Endodermal cell (in vitro differentiated cells): ENCODE results near the gene DNAAF8. TPM values are rescaled to one million over a fixed set of nuclear protein-coding genes. Genes with fewer than 3 reads are reported as not detected.

Experiments
- DNase-seq: peaks from one replicate; pipeline ENCODE4 v3.0.0-alpha.2; 2017
- H3K27ac ChIP-seq: 2 replicates; pipeline ENCODE4 v1.5.1; 2013; ENCODE audit warnings: mild to moderate bottlenecking, low read depth, low read length, moderate library complexity
- H3K27me3 ChIP-seq: 2 replicates; pipeline ENCODE4 v1.6.1; 2013; ENCODE audit warnings: mild to moderate bottlenecking, low read length, moderate library complexity; ENCODE audit not compliant: insufficient read depth, control insufficient read depth, poor library complexity, severe bottlenecking
- H3K36me3 ChIP-seq: 2 replicates; pipeline ENCODE4 v1.7.0; 2013; ENCODE audit warnings: mild to moderate bottlenecking, low read length, moderate library complexity; ENCODE audit not compliant: control insufficient read depth, insufficient read depth
- H3K4me1 ChIP-seq: one replicate; pipeline ENCODE4 v1.7.0; 2013; ENCODE audit warnings: low read length; ENCODE audit not compliant: control insufficient read depth, insufficient read depth
- H3K4me3 ChIP-seq: 2 replicates; pipeline ENCODE4 v1.5.1; 2013; ENCODE audit warnings: mild to moderate bottlenecking, low read length, moderate library complexity
- H3K9ac ChIP-seq: 2 replicates; pipeline ENCODE4 v1.6.1; 2013; ENCODE audit warnings: mild to moderate bottlenecking, low read length, moderate library complexity; ENCODE audit not compliant: poor library complexity, severe bottlenecking; ENCODE audit errors: extremely low read depth
- H3K9me3 ChIP-seq: 2 replicates; pipeline ENCODE4 v1.6.1; 2013; ENCODE audit warnings: mild to moderate bottlenecking, low read length, moderate library complexity; ENCODE audit not compliant: control insufficient read depth
- H3K27ac Mint-ChIP-seq: 2 replicates; pipeline ENCODE4 v1.8.0; 2020; ENCODE audit warnings: mixed read lengths
- H3K27me3 Mint-ChIP-seq: 2 replicates; pipeline ENCODE4 v1.8.0; 2021; ENCODE audit warnings: mild to moderate bottlenecking, mixed read lengths; ENCODE audit not compliant: insufficient read depth
- H3K36me3 Mint-ChIP-seq: 2 replicates; pipeline ENCODE4 v1.8.0; 2020; ENCODE audit warnings: low read depth, mixed read lengths
- H3K4me1 Mint-ChIP-seq: 2 replicates; pipeline ENCODE4 v1.8.0; 2020; ENCODE audit warnings: mixed read lengths
- H3K4me3 Mint-ChIP-seq: 2 replicates; pipeline ENCODE4 v1.8.0; 2020; ENCODE audit warnings: mild to moderate bottlenecking, moderate library complexity, mixed read lengths
- H3K9me3 Mint-ChIP-seq: 2 replicates; pipeline ENCODE4 v1.8.0; 2020; ENCODE audit warnings: mild to moderate bottlenecking, mixed read lengths
- WGBS, 2 experiments: methylation state at CpG; one replicate each; pipeline versions ENCODE4 v1.1.5 to v1.1.7; 2013; ENCODE audit warnings: missing lambda C conversion rate in 2 of 2, mixed read lengths in 1 of 2; ENCODE audit not compliant: insufficient coverage in 1 of 2, insufficient read length in 1 of 2; 5-methylcytosine and 5-hydroxymethylcytosine counted together
- total RNA-seq, 2 donors: library from RNA; stranded (reverse); fragmentation: NEBNext Ultra II Directional in 1 of 2; extraction: Animal tissue kit (Norgen Biotek cat#: 25700) in 1 of 2; gene quantifications; 2 replicates in 1 of 2; 3 replicates in 1 of 2; pipeline ENCODE4 v1.2.1, GENCODE V29; 2021
- TF ChIP-seq, protein P1 (sequence below): fragments of 200-600 bp; sonication (generic); conservative IDR thresholded peaks from 2 replicates; pipeline ENCODE4 v1.5.0; 2021; ENCODE audit warnings: antibody characterized with exemption, mild to moderate bottlenecking

DNAAF8 gene
- total RNA-seq, 2 donors from 2014 or later = 0.35 to 0.64 TPM

DNA sequence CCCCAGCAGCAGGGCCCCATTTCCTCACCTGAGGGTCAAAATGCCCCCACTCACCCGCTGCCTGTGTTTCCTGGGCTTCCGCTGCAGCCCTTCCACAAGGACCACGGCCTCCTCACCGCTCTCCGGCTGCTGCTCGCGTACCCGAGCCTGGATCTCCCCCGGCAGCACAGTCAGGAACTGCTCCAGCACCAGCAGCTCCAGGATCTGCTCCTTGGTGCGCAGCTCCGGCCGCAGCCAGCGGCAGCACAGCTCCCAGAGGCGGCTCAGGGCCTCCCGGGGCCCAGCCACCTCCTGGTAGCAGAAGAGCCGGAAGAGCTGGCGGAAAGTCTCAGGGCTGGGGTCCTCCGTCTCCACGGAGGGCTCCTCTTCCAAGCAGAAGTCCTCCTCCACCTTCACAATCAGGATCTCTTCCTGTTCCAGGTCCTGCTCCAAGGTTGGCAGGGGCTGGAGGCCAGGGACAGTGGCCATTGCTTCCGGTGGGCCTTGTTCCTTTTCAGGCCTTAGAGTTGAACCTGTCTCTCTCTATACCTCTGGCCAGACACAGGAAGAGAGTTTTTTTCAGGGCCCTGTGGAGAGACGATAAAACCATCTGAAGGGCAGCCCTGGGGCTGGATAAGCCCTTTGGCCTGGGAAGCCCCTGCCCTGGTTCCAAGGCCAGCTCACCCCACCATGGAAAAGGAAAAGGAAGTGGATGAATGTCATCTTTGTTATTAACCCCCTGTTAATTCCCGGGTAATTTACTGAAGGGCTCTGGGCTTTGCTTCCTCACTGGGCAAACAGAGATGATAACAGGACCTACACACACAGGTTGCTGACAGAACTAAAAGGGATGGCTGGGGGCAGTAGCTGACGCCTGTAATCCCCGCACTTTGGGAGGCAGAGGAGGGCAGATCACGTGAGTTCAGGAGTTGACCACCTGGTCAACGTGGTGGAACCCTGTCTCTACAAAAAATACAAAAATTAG, 31.5 kb downstream of the DNAAF8 start:
- no peaks in the 10 kb centered on the region for H3K27me3 Mint-ChIP-seq
- Histone ChIP-seq H3K36me3 (peaks cover 30% of the 10 kb centered on the region), H3K4me3 (peak overlapping the region; percentile 94), H3K9ac (peak overlapping the region; percentile 81), H3K27ac (no peak overlapping the region), H3K9me3 (no peaks in the 10 kb centered on the region), H3K4me1 (no peaks in the 10 kb centered on the region), H3K27me3 (no peaks in the 10 kb centered on the region)
- peak overlapping the region; percentile 76 for H3K4me3 Mint-ChIP-seq
- no peak for DNase-seq
- peak overlapping the region; percentile 72 for H3K27ac Mint-ChIP-seq
- H3K36me3 Mint-ChIP-seq = peaks cover 32% of the 10 kb centered on the region
- no peaks in the 10 kb centered on the region for H3K9me3 Mint-ChIP-seq
- H3K4me1 Mint-ChIP-seq = peaks cover 18% of the 10 kb centered on the region
- TF ChIP-seq, protein P1, sequence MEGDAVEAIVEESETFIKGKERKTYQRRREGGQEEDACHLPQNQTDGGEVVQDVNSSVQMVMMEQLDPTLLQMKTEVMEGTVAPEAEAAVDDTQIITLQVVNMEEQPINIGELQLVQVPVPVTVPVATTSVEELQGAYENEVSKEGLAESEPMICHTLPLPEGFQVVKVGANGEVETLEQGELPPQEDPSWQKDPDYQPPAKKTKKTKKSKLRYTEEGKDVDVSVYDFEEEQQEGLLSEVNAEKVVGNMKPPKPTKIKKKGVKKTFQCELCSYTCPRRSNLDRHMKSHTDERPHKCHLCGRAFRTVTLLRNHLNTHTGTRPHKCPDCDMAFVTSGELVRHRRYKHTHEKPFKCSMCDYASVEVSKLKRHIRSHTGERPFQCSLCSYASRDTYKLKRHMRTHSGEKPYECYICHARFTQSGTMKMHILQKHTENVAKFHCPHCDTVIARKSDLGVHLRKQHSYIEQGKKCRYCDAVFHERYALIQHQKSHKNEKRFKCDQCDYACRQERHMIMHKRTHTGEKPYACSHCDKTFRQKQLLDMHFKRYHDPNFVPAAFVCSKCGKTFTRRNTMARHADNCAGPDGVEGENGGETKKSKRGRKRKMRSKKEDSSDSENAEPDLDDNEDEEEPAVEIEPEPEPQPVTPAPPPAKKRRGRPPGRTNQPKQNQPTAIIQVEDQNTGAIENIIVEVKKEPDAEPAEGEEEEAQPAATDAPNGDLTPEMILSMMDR = no peak
- 78 to 83% methylated on average over 18 to 26 of the region's 26 CpGs for WGBS, 2 experiments

DNA sequence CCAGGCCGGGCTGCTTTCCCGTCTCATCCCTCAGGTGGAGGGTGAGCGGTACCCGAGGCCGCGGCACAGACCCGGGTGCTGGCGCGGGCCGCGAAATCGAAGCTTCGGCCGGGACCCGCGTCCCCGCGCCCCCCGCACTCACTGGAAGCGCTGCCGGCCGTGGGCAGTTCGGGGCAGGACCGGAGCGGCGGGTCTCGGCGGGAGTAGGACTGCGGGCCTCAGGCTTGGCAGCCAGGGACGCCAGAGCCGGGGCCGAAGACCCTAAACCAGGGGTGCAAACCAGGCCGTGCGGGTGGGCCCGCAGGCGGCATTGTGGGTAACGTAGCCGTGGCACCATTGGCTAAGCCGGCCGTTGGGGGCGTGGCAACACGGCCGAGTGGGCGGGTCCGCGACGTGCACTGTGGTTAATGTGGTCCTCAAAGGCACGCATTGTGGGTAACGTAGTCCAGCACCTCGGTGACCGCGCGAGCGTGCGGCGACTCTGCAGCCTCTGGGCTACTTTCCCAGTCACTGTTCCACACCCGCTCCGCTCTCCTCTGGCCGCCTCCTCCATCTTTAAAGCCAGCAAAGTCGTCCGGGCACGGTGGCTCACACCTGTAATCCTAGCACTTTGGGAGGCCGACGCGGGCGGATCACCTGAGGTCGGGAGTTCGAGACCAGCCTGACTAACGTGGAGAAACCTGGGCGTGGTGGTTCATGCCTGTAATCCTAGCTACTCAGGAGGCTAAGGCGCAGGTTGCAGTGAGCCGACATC, 32.7 kb downstream of the DNAAF8 start, which contains the start of gene ZNF500:
ZNF500 (minus strand) TSS at position 288 of the 754 bp plus-strand sequence. CDS start 1,184 bp downstream, outside the sequence.
- Histone ChIP-seq H3K27me3 (no peaks in the 10 kb centered on the region), H3K9ac (peak within 1 kb of the TSS; percentile 81), H3K4me3 (peak within 1 kb of the TSS; percentile 94), H3K9me3 (no peaks in the 10 kb centered on the region), H3K27ac (no peak within 1 kb of the TSS), H3K36me3 (peaks cover 23% of the 10 kb centered on the region), H3K4me1 (no peaks in the 10 kb centered on the region)
- Mint-ChIP-seq H3K4me3 (peak within 1 kb of the TSS; percentile 76), H3K27me3 (no peaks in the 10 kb centered on the region), H3K27ac (peak within 1 kb of the TSS; percentile 95), H3K4me1 (peaks cover 18% of the 10 kb centered on the region), H3K9me3 (no peaks in the 10 kb centered on the region), H3K36me3 (peaks cover 27% of the 10 kb centered on the region)
- TF ChIP-seq, protein P1 = no peak
- peak; percentile 100 for DNase-seq
- 10 to 18% methylated on average over 36 to 72 of the region's 72 CpGs for WGBS, 2 experiments

DNA sequence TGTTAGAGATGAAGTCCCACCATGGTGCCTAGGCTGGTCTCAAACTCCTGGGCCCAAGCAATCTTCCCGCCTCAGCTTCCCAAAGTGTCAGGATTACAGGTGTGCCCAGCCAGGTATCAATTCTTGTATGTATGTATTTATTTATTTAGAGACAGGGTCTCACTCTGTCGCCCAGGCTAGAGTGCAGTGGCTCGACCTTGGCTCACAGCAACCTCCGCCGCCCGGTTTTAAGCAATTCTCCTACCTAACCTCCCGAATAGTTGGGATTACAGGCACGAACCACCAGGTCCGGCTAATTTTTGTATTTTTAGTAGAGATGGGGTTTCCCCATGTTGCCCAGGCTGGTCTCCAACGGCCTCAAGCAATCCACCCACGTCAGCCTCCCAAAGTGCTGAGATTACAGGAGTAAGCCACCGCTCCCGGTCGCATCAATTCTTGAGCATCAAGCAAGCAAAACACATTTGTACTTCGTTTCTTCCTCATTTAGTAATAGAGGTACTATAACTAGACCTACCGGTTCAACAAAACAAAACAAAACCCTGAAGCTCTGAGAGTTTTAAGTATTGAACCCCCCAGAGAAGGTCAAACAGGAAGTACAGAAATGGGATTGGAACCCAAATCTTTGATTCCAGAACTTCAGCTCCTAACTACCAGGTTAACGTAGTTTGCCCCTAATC, 33.7 kb downstream of the DNAAF8 start:
- TF ChIP-seq, protein P1 = no peak
- Histone ChIP-seq H3K9ac (no peak overlapping the region), H3K9me3 (no peaks in the 10 kb centered on the region), H3K27ac (no peak overlapping the region), H3K4me1 (no peaks in the 10 kb centered on the region), H3K36me3 (peaks cover 17% of the 10 kb centered on the region), H3K4me3 (peak overlapping the region; percentile 78), H3K27me3 (no peaks in the 10 kb centered on the region)
- Mint-ChIP-seq H3K36me3 (peaks cover 18% of the 10 kb centered on the region), H3K27me3 (no peaks in the 10 kb centered on the region), H3K27ac (peak overlapping the region; percentile 95), H3K4me3 (peak overlapping the region; percentile 76), H3K4me1 (peaks cover 18% of the 10 kb centered on the region), H3K9me3 (no peaks in the 10 kb centered on the region)
- no peak for DNase-seq
- WGBS, 2 experiments = 86 to 90% methylated on average over 13 to 17 of the region's 17 CpGs
